Spleen (tissue), 11 donors: ENCODE data around the gene MAPK14. TPM values are rescaled to one million over a fixed set of nuclear protein-coding genes. Genes with fewer than 3 reads are reported as not detected.

Experiments used
- DNase-seq: peaks from one replicate; pipeline ENCODE4 v3.0.0-alpha.2; 2020
- H3K27ac ChIP-seq, 8 donors: fragments of 200-600 bp; sonication (generic) in 7 of 8; 1 replicate in 4 of 8; 2 replicates in 4 of 8; pipeline versions ENCODE4 v1.5.0 to v1.8.0; 2016 to 2021; ENCODE audit warnings: inconsistent platforms in 4 of 8, mild to moderate bottlenecking in 4 of 8, moderate library complexity in 1 of 8
- H3K27me3 ChIP-seq, 7 donors: fragments of 200-600 bp; sonication (generic) in 6 of 7; replicated peaks in 1 of 7; 1 replicate in 4 of 7; 2 replicates in 3 of 7; pipeline versions ENCODE4 v1.5.0 to v1.8.0; 2016 to 2021; ENCODE audit warnings: inconsistent platforms in 3 of 7, mild to moderate bottlenecking in 1 of 7
- H3K36me3 ChIP-seq, 6 donors: fragments of 200-600 bp; sonication (generic) in 5 of 6; 1 replicate in 4 of 6; 2 replicates in 2 of 6; pipeline versions ENCODE4 v1.5.0 to v1.8.0; 2016 to 2021; ENCODE audit warnings: inconsistent platforms in 2 of 6
- H3K4me1 ChIP-seq, 6 donors: fragments of 200-600 bp; sonication (generic) in 5 of 6; 1 replicate in 3 of 6; 2 replicates in 3 of 6; pipeline versions ENCODE4 v1.5.0 to v1.8.0; 2016 to 2021; ENCODE audit warnings: inconsistent platforms in 3 of 6
- H3K4me3 ChIP-seq, 8 donors: fragments of 200-600 bp; sonication (generic) in 7 of 8; 1 replicate in 4 of 8; 2 replicates in 4 of 8; pipeline versions ENCODE4 v1.5.0 to v1.8.0; 2016 to 2021; ENCODE audit warnings: inconsistent platforms in 4 of 8, mild to moderate bottlenecking in 4 of 8, moderate library complexity in 2 of 8
- H3K9me3 ChIP-seq, 8 donors: fragments of 200-600 bp; sonication (generic) in 7 of 8; 1 replicate in 4 of 8; 2 replicates in 4 of 8; pipeline versions ENCODE4 v1.5.0 to v1.8.0; 2016 to 2021; ENCODE audit warnings: inconsistent platforms in 4 of 8
- POLR2A ChIP-seq, 3 donors: fragments of 450-650 bp; IDR thresholded peaks; one replicate each; pipeline ENCODE4 v1.5.1; 2017; ENCODE audit warnings: antibody characterized with exemption in 3 of 3, mild to moderate bottlenecking in 1 of 3
- POLR2AphosphoS5 ChIP-seq, 3 donors: sonication (generic); formaldehyde crosslinking; IDR thresholded peaks; one replicate each; pipeline ENCODE4 v1.5.1; 2017; ENCODE audit warnings: antibody characterized with exemption in 3 of 3
- WGBS, 5 donors: extraction: QIAGEN DNeasy Blood & Tissue Kit in 3 of 5; methylation state at CpG; one replicate each; pipeline versions ENCODE4 v1.1.5 to v1.1.7; 2013 to 2018; 5-methylcytosine and 5-hydroxymethylcytosine counted together
- intact Hi-C: fragments of 100-400 bp; cut with DNase I; formaldehyde crosslinking; loops from one replicate; pipeline ENCODE4 v1.15.0; 2023; ENCODE audit warnings: low total_unique reads
- polyA plus RNA-seq, 3 donors: library from polyadenylated mRNA; stranded (reverse); fragments of 200-250 nt; gene quantifications; one replicate each; pipeline ENCODE4 v1.2.1, GENCODE V29; 2013
- total RNA-seq, 7 donors: library from RNA; depleted of rRNA in 3 of 7; stranded (reverse); fragments of >200 nt in 3 of 7; fragmentation: NEBNext Ultra II Directional in 4 of 7; extraction: Animal tissue kit (Norgen Biotek cat#: 25700) in 4 of 7; gene quantifications; one replicate each; pipeline versions ENCODE4 v1.1.0 to v1.2.1, GENCODE V29; 2016 to 2021
- TF ChIP-seq, protein P1 (sequence below), 11 experiments: fragments of 200-600 bp in 7 of 11; fragments of 450-650 bp in 4 of 11; sonication (generic) in 4 of 11; IDR thresholded peaks in 8 of 11; conservative IDR thresholded peaks in 3 of 11; 1 replicate in 7 of 11; 2 replicates in 4 of 11; pipeline versions ENCODE4 v1.4.0 to v1.8.0; 2016 to 2021; ENCODE audit warnings: antibody characterized with exemption in 11 of 11, inconsistent platforms in 4 of 11, mild to moderate bottlenecking in 1 of 11
- donor health status: healthy with polysubstance abuse.
- donor health status: DM: no; HTN: no; CAD: no; lungs with moderate emphysema.
- donor health status: DM: no; HTN: no; CAD: no.
- donor health status: Bipolar disorder and iron deficiency.
- donor health status: healthy.
- donor health status: DM: no; HTN: no; CAD: no.
- donor health status: DM: yes; HTN: yes; CAD: no.

MAPK14 gene
- total and polyA plus RNA-seq, 10 donors, result 13.9 to 242 (median 94.6) TPM

DNA sequence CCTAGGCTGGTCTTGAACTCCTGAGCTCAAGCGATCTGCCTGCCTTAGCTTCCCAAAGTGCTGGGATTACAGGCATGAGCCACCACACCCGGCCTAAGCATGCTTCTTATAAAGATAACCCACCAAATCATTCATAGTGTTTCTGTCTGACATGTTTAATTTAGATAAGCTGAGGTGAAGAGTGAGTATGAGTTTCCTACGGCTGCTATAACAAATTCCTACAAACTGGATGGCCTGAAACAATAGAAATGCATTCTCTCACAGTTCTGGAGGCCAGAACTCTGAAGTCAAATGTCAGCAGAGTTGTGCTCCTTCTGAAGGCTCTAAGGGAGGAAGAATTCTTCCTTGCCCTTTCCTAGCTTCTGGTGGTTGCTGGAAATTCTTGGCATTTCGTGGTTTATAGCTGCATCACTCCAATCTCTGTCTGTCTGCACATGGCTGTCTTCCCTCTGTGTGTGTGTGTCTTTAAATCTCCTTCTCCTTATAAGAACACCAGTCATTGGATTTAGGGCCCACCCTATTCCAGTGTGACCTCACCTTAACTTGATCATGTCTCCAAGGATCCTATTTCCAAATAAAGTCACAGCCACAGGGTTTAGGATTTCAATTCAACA is 132.6 kb downstream of the MAPK14 start:
- TF ChIP-seq, protein P1, sequence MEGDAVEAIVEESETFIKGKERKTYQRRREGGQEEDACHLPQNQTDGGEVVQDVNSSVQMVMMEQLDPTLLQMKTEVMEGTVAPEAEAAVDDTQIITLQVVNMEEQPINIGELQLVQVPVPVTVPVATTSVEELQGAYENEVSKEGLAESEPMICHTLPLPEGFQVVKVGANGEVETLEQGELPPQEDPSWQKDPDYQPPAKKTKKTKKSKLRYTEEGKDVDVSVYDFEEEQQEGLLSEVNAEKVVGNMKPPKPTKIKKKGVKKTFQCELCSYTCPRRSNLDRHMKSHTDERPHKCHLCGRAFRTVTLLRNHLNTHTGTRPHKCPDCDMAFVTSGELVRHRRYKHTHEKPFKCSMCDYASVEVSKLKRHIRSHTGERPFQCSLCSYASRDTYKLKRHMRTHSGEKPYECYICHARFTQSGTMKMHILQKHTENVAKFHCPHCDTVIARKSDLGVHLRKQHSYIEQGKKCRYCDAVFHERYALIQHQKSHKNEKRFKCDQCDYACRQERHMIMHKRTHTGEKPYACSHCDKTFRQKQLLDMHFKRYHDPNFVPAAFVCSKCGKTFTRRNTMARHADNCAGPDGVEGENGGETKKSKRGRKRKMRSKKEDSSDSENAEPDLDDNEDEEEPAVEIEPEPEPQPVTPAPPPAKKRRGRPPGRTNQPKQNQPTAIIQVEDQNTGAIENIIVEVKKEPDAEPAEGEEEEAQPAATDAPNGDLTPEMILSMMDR (IDR thresholded peaks at IDR 0.05 in 8 of 11, conservative IDR thresholded peaks at IDR 0.05 in 3 of 11), result no peak
- TF ChIP-seq POLR2A (IDR thresholded peaks at IDR 0.05) (no peak), POLR2AphosphoS5 (IDR thresholded peaks at IDR 0.05) (no peak)
- Histone ChIP-seq H3K27me3 (no peaks in the 10 kb centered on the region), H3K4me1 (no peaks in the 10 kb centered on the region), H3K36me3 (peaks cover 0 to 7% (median 2%) of the 10 kb centered on the region in 6 donors), H3K27ac (no peak overlapping the region), H3K9me3 (peaks cover 0 to 23% (median 18%) of the 10 kb centered on the region in 8 donors), H3K4me3 (no peak overlapping the region)
- WGBS, 5 donors, result 91 to 95% (median 92%) methylated on average over 4 of the region's 4 CpGs
- DNase-seq, result no peak
- intact Hi-C loops, result no loop called here

Other genes with a start within 250 kb of the MAPK14 start
- not detected for gene CLPSL1, start 246.8 kb upstream of the MAPK14 start, total RNA-seq
- not detected for gene CLPSL1, start 246.8 kb upstream of the MAPK14 start, polyA plus RNA-seq
- 1 to 10 TPM in 1 of 7 donors, under 1 TPM in 1, not detected in 5; 0.91 to 2.3 TPM for gene CLPS, start 230.5 kb upstream of the MAPK14 start, total RNA-seq
- gene CLPS, start 230.5 kb upstream of the MAPK14 start, polyA plus RNA-seq, result 1 to 10 TPM in 1 of 3 donors, under 1 TPM in 2; 0.44 to 1.4 (median 0.64) TPM
- not detected for gene LHFPL5, start 222.5 kb upstream of the MAPK14 start, total RNA-seq
- gene LHFPL5, start 222.5 kb upstream of the MAPK14 start, polyA plus RNA-seq, result not detected
- gene SRPK1, start 106.7 kb upstream of the MAPK14 start, total RNA-seq, result 100 to 1,000 TPM in 3 of 7 donors, 10 to 100 TPM in 4; 50.6 to 140 (median 86.9) TPM
- gene SRPK1, start 106.7 kb upstream of the MAPK14 start, polyA plus RNA-seq, result 10 to 100 TPM in 2 of 3 donors, 1 to 10 TPM in 1; 8.8 to 14.2 (median 11.2) TPM
- 1 to 10 TPM; 1.8 to 7.8 (median 3.6) TPM for gene SLC26A8, start 3.2 kb upstream of the MAPK14 start, total RNA-seq
- gene SLC26A8, start 3.2 kb upstream of the MAPK14 start, polyA plus RNA-seq, result under 1 TPM; 0.11 to 0.28 (median 0.13) TPM
- 10 to 100 TPM; 13.5 to 30.0 (median 21.2) TPM for gene MAPK13, start 102.7 kb downstream of the MAPK14 start, total RNA-seq
- 10 to 100 TPM in 2 of 3 donors, 1 to 10 TPM in 1; 6.2 to 12.4 (median 11.9) TPM for gene MAPK13, start 102.7 kb downstream of the MAPK14 start, polyA plus RNA-seq
- gene BRPF3, start 168.9 kb downstream of the MAPK14 start, total RNA-seq, result 10 to 100 TPM; 30.8 to 42.7 (median 33.0) TPM
- 1 to 10 TPM; 2.4 to 7.5 (median 3.2) TPM for gene BRPF3, start 168.9 kb downstream of the MAPK14 start, polyA plus RNA-seq
- 1 to 10 TPM in 5 of 7 donors, under 1 TPM in 2; 0.52 to 3.7 (median 1.1) TPM for gene PNPLA1, start 242.3 kb downstream of the MAPK14 start, total RNA-seq
- gene PNPLA1, start 242.3 kb downstream of the MAPK14 start, polyA plus RNA-seq, result under 1 TPM; 0.05 to 0.38 (median 0.13) TPM